Mucosa of descending colon (tissue), 3 donors: ENCODE measurements around the gene DNAJC27. TPM values are rescaled to one million over a fixed set of nuclear protein-coding genes. Genes with fewer than 3 reads are reported as not detected.

ENCODE experiments used
- ATAC-seq: fragments of 200-7000 bp; cut with Tn5 transposase; one replicate; pipeline ENCODE4 v1.9.1; 2020; ENCODE audit warnings: mild to moderate bottlenecking, moderate library complexity
- DNase-seq, 3 donors: peaks; one replicate each; pipeline ENCODE4 v3.0.0-alpha.2; 2020
- H3K36me3 ChIP-seq: fragments of 200-600 bp; one replicate; pipeline ENCODE4 v1.8.0; 2021; ENCODE audit warnings: low read depth, mild to moderate bottlenecking
- H3K4me1 ChIP-seq: fragments of 200-600 bp; one replicate; pipeline ENCODE4 v1.8.0; 2021; ENCODE audit warnings: low read depth, mild to moderate bottlenecking
- H3K4me3 ChIP-seq: fragments of 200-600 bp; one replicate; pipeline ENCODE4 v1.8.0; 2021; ENCODE audit warnings: mild to moderate bottlenecking
- H3K9me3 ChIP-seq: fragments of 200-600 bp; one replicate; pipeline ENCODE4 v1.8.0; 2021; ENCODE audit warnings: mild to moderate bottlenecking
- intact Hi-C, 2 donors: fragments of 100-400 bp; cut with DNase I in 1 of 2; cut with micrococcal nuclease in 1 of 2; formaldehyde crosslinking; loops; one replicate each; pipeline versions ENCODE4 v1.11.0 to v1.11.1; 2022; cut with DNase I, micrococcal nuclease
- total RNA-seq, 3 donors: library from RNA; stranded (reverse); fragmentation: NEBNext Ultra II Directional in 2 of 3; extraction: Animal tissue kit (Norgen Biotek cat#: 25700) in 2 of 3; gene quantifications; one replicate each; pipeline versions ENCODE4 v1.2.1 to v1.2.4, GENCODE V29; 2021 to 2023
- TF ChIP-seq, protein P1 (sequence below): fragments of 200-600 bp; IDR thresholded peaks from one replicate; pipeline ENCODE4 v1.8.0; 2022; ENCODE audit warnings: antibody characterized with exemption, mild to moderate bottlenecking
- donor health status: DM: no; HTN: no; CAD: no; lungs with moderate emphysema.
- donor health status: DM: no; HTN: no; CAD: no.
- donor health status: DM: no; HTN: yes; CAD: no.

DNAJC27 gene
- total RNA-seq, 3 donors from 2014 or later, result 4.9 to 11.0 (median 6.4) TPM

DNA sequence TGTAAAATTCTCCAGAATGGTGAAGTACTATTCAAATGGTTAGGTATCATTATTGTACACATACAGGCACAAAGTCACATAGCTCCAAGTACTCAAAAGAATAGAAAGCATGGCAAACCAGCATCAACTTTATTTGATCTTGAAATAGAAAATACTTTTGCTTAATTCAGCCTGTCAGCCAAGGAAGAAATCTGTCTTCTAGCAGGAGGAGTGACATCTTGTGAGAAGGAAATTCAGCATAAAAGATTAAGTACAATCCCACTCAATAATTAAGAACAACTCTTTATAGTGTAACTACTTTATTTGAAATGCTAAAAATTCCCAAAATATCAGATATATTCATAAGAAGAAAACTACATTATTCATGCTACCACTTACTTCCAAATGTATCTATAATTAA, 15.8 kb downstream of the DNAJC27 start:
- peaks cover 4% of the 10 kb centered on the region for H3K36me3 ChIP-seq

DNA sequence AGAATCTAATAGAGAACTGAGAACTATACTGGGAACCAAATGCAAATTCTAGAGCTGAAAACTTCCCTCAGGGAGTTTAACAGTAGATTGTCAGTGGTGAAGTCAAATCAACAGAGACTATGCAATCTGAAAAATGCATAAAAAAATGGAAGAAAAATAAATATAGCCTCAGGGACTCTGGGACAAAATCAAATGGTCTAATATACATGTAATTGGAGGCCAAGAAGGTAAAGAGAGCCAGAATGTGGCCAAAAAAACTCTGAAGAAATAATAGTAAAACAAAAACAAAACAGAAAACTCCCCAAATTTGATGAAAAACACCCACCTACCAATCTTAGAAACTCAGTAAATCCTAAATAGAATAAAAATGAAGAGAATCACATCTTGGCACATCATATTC, 16.5 kb downstream of the DNAJC27 start:
- intact Hi-C loops, result no loop called here
- H3K36me3 ChIP-seq, result peaks cover 4% of the 10 kb centered on the region
- TF ChIP-seq, protein P1, sequence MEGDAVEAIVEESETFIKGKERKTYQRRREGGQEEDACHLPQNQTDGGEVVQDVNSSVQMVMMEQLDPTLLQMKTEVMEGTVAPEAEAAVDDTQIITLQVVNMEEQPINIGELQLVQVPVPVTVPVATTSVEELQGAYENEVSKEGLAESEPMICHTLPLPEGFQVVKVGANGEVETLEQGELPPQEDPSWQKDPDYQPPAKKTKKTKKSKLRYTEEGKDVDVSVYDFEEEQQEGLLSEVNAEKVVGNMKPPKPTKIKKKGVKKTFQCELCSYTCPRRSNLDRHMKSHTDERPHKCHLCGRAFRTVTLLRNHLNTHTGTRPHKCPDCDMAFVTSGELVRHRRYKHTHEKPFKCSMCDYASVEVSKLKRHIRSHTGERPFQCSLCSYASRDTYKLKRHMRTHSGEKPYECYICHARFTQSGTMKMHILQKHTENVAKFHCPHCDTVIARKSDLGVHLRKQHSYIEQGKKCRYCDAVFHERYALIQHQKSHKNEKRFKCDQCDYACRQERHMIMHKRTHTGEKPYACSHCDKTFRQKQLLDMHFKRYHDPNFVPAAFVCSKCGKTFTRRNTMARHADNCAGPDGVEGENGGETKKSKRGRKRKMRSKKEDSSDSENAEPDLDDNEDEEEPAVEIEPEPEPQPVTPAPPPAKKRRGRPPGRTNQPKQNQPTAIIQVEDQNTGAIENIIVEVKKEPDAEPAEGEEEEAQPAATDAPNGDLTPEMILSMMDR, result no peak
- H3K9me3 ChIP-seq, result peaks cover 7% of the 10 kb centered on the region
- DNase-seq (no peak), ATAC-seq (no peak)
- H3K4me3 ChIP-seq, result no peak overlapping the region
- H3K4me1 ChIP-seq, result no peaks in the 10 kb centered on the region

More for the DNA sequence above, 15.8 kb downstream of the DNAJC27 start:
- Histone ChIP-seq H3K9me3 (peaks cover 7% of the 10 kb centered on the region), H3K4me1 (no peaks in the 10 kb centered on the region), H3K4me3 (no peak overlapping the region)
- TF ChIP-seq, protein P1, result no peak
- ATAC-seq, result no peak
- intact Hi-C loops, result no loop called here
- DNase-seq, result no peak

DNA sequence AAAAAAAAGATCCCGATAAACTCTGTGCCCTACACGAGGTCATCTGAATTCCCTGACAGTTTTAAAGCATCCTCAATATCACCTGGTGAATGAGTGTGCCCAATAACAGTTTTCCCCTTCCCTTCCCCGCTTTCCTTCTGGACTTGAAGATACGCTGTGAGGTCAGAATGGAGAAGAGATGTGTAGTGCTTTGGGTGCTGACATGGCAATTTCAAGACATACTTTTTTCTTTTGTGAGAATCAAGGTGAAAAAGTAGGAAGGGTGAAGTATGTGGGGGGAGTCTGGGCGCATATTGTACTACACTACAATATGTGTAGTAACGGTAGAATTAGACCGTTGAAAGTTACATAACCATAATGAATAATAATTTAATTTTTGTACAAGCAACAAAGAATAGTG, 21.7 kb downstream of the DNAJC27 start:
- intact Hi-C loops, result no loop called here
- H3K36me3 ChIP-seq, result no peaks in the 10 kb centered on the region
- ATAC-seq, result no peak
- H3K4me1 ChIP-seq, result no peaks in the 10 kb centered on the region
- TF ChIP-seq, protein P1, result no peak
- DNase-seq, result no peak
- H3K4me3 ChIP-seq, result no peak overlapping the region
- peaks cover 2% of the 10 kb centered on the region for H3K9me3 ChIP-seq

DNA sequence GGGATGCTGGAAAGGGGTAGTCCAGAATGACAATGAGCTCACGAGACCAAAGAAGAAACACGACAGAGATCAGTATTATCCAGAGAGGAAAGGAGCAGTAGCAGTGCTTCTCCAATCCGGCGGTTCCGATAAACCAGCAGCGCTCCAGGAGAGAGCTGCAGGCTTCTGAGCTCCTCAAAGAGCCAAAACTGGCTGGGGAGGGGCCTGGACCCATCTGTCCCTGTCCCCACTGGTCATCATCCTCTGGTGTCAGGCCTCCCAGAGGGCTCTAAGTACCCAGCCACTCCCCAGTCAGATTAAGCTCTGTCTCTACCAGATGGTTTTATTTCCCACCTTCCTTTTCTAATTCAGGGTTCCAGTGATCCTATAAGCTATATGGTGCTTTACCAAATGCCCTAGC, 23.2 kb downstream of the DNAJC27 start:
- no peaks in the 10 kb centered on the region for H3K36me3 ChIP-seq
- no peaks in the 10 kb centered on the region for H3K9me3 ChIP-seq
- H3K4me1 ChIP-seq, result no peaks in the 10 kb centered on the region
- TF ChIP-seq, protein P1, result no peak
- H3K4me3 ChIP-seq, result no peak overlapping the region
- no peak for DNase-seq
- ATAC-seq, result no peak
- intact Hi-C loops, result no loop called here

DNA sequence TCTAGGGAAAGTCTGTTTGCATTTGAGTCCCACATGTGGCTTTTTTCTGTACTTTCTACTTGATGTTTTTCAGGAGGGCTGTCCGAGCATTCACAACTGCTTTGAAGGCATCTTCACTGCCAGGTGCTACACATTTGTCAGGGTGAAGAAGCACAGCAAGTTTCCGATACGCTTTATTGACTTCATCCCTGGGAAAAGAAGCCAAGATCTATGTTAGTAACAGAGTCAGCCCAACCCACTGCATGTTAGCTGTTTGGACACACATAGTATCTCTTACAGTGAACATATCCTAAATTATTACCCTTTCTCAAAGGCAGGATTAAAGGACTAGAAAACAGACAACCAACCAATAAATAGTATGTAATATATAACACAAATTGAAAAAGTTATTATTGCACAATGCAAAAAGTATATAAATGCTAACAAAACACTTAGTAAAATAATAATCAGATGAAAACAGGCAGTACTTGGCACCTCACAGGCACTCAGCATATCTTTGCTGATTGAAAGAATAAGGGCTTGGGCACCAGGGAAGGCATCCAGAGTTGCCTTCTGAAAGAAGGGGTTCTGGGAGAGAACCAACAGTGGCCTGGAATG, 24.1 kb downstream of the DNAJC27 start:
- H3K9me3 ChIP-seq, result no peaks in the 10 kb centered on the region
- ATAC-seq (no peak), DNase-seq (no peak)
- no peaks in the 10 kb centered on the region for H3K4me1 ChIP-seq
- intact Hi-C loops, result no loop called here
- TF ChIP-seq, protein P1, result no peak
- no peaks in the 10 kb centered on the region for H3K36me3 ChIP-seq
- H3K4me3 ChIP-seq, result no peak overlapping the region

DNA sequence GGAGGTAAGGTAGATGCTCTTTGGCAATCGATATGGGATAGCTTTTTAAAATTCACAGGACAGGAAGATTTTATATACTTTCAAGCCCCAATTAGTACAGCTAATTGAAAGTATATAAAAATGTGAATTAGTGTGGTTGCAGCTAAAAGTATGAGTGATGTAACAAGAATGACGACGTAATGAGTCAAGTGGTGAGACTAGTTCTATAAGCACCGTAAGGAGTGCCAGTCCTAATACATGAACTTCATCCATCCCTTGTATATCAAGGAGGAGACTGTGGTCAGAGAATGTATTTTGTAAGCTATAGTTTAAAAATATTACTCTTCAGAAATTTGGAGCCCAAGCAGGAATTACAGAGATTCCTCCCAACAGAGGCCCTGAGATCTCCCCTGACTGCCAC, 25.8 kb downstream of the DNAJC27 start:
- no peaks in the 10 kb centered on the region for H3K9me3 ChIP-seq
- intact Hi-C loops, result no loop called here
- no peak overlapping the region for H3K4me3 ChIP-seq
- ATAC-seq (no peak), DNase-seq (no peak)
- TF ChIP-seq, protein P1, result no peak
- no peaks in the 10 kb centered on the region for H3K36me3 ChIP-seq
- H3K4me1 ChIP-seq, result no peaks in the 10 kb centered on the region
